Measurements from ENCODE around the gene CES4A.

The CES4A gene

DNA sequence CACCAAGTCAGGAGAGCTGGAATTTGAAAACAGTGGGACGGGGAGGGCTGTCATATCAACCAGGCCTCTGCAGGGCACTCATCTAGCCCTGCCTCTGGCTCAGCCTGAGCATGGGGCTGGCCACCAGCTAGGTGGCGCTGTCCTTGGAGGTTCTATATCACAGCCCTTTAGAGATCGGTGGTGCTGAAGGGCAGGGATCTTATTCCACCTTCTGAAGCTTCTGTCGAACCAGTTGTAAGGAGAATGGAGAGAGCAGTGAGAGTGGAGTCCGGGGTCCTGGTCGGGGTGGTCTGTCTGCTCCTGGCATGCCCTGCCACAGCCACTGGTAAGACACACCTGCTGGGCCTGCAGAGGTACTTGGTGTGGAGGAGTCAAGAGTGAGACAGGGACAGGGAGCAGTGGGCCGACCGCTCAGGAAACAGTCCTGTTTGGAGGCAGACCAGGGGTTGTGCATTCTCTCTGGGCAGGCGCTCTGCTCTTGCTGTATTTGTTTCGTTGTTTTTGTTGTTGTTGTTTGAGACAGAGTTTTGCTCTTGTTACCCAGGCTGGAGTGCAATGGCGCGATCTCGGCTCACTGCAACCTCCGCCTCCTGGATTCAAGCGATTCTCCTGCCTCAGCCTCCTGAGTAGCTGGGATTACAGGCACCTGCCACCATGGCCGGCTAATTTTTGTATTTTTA, 27.2 kb upstream of the CES4A start, which contains the start of gene CES3:
CES3 (plus strand) TSS at position 202 of the 680 bp plus-strand sequence; CDS start at position 244, 42 bp downstream.
- peak; percentile 82 for TF ChIP-seq CTCF (IDR thresholded peaks at IDR 0.05)

DNA sequence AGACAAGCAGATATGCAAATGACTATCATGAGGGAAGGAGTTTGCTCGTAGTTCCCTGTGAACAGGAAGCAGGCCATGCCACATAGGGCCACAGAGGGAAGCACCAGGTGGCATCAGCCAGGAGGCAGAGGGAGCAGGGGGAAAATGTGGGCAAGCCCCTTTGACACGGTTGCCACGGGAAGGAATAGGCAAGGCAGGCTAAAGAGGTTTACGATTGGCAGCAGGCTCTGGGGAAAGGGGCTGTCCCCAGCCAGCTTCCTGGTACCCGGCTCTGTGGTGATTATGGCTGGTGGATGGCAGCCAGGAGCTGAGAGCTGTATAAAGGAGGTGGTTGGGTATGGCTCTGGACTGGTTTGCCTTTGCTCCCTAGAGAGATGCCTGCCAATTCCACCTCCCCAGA, 26.5 kb upstream of the CES4A start:
- TF ChIP-seq CTCF (IDR thresholded peaks at IDR 0.05), result no peak

- no peak for TF ChIP-seq CTCF (IDR thresholded peaks at IDR 0.05)
Measured at GRCh38 chr16:66964049-66964448, 24.3 kb upstream of the CES4A start.

DNA sequence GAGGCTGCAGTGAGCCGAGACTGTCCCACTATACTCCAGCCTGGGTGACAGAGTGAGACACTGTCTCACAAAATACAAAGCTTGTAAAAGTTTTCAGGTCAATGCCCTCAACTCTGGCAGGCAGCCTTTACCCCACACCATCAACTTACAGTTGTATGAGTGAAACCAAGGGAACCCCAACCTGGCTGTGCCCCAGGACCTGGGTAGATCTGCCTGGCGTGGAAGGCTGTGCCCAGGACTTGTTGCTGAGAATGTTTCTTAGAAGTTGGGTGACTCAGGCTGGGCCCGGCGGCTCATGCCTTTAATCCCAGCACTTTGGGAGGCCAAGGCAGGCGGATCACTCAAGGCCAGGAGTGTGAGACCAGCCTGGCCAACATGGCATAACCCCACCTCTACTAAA, 19.5 kb upstream of the CES4A start:
- no peak for TF ChIP-seq CTCF (IDR thresholded peaks at IDR 0.05)

GRCh38 chr16:66970775-66971720, 17.3 kb upstream of the CES4A start:
- no peak for TF ChIP-seq CTCF (IDR thresholded peaks at IDR 0.05)

DNA sequence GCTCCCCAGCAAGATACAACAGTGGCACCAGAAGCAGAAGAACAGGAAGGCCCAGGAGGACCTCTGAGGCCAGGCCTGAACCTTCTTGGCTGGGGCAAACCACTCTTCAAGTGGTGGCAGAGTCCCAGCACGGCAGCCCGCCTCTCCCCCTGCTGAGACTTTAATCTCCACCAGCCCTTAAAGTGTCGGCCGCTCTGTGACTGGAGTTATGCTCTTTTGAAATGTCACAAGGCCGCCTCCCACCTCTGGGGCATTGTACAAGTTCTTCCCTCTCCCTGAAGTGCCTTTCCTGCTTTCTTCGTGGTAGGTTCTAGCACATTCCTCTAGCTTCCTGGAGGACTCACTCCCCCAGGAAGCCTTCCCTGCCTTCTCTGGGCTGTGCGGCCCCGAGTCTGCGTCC, 15.4 kb upstream of the CES4A start:
- no peak for TF ChIP-seq CTCF (IDR thresholded peaks at IDR 0.05)

DNA sequence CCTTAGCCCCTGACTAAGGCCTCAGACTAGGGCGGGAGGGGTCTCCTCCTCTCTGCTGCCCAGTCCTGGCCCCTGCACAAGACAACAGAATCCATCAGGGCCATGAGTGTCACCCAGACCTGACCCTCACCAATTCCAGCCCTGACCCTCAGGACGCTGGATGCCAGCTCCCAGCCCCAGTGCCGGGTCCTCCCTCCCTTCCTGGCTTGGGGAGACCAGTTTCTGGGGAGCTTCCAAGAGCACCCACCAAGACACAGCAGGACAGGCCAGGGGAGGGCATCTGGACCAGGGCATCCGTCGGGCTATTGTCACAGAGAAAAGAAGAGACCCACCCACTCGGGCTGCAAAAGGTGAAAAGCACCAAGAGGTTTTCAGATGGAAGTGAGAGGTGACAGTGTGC, 14.7 kb upstream of the CES4A start:
- TF ChIP-seq CTCF (IDR thresholded peaks at IDR 0.05), result no peak

Measured in LNCAP (cell line).